Nephron progenitor cell (in vitro differentiated cells): Measurements from ENCODE around the gene GPSM1.

Experiments used
- DNase-seq: peaks from one replicate; pipeline ENCODE4 v3.0.0; 2021
- H3K27ac Mint-ChIP-seq: 2 replicates; pipeline ENCODE4 v1.8.0; 2021; ENCODE audit warnings: mild to moderate bottlenecking, moderate library complexity, mixed read lengths
- H3K27me3 Mint-ChIP-seq: 2 replicates; pipeline ENCODE4 v1.8.0; 2021; ENCODE audit warnings: mild to moderate bottlenecking, low read depth, mixed read lengths; ENCODE audit not compliant: poor library complexity
- H3K36me3 Mint-ChIP-seq: 2 replicates; pipeline ENCODE4 v1.8.0; 2021; ENCODE audit warnings: low read depth, mixed read lengths
- H3K4me1 Mint-ChIP-seq: 2 replicates; pipeline ENCODE4 v1.8.0; 2021; ENCODE audit warnings: mixed read lengths
- H3K4me3 Mint-ChIP-seq: 2 replicates; pipeline ENCODE4 v1.8.0; 2021; ENCODE audit warnings: mild to moderate bottlenecking, moderate library complexity, mixed read lengths
- H3K9me3 Mint-ChIP-seq: 2 replicates; pipeline ENCODE4 v1.8.0; 2021; ENCODE audit warnings: mild to moderate bottlenecking, moderate library complexity, mixed read lengths
- TF ChIP-seq, protein P1 (sequence below): fragments of 200-600 bp; sonication (generic); IDR thresholded peaks from 2 replicates; pipeline ENCODE4 v1.5.0; 2021; ENCODE audit warnings: antibody characterized with exemption

Gene GPSM1

DNA sequence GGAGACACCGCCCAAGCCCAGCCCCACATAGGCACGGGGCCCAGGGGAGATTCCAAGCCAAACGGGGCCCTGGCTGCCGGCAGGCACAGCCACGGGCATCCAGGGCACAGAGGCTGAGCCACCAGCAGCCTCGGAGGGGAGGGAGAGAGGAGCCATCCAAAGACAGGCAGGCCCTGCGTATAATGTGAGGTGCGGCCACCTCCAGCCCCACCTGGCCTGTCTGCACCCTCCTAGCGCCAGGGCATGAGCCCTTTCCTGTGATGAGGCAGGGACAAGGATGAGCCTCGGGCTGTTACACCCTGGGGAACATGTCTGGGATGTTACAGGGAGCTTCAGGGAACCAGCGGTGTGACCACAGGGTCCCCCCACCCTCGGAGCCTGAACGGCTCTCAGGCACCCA lies 22.4 kb upstream of the GPSM1 start:
- no peak overlapping the region for H3K4me3 Mint-ChIP-seq
- peaks cover 23% of the 10 kb centered on the region for H3K27me3 Mint-ChIP-seq
- H3K27ac Mint-ChIP-seq: no peak overlapping the region
- no peak for DNase-seq
- no peaks in the 10 kb centered on the region for H3K36me3 Mint-ChIP-seq
- no peaks in the 10 kb centered on the region for H3K9me3 Mint-ChIP-seq
- H3K4me1 Mint-ChIP-seq: no peaks in the 10 kb centered on the region
- TF ChIP-seq, protein P1, sequence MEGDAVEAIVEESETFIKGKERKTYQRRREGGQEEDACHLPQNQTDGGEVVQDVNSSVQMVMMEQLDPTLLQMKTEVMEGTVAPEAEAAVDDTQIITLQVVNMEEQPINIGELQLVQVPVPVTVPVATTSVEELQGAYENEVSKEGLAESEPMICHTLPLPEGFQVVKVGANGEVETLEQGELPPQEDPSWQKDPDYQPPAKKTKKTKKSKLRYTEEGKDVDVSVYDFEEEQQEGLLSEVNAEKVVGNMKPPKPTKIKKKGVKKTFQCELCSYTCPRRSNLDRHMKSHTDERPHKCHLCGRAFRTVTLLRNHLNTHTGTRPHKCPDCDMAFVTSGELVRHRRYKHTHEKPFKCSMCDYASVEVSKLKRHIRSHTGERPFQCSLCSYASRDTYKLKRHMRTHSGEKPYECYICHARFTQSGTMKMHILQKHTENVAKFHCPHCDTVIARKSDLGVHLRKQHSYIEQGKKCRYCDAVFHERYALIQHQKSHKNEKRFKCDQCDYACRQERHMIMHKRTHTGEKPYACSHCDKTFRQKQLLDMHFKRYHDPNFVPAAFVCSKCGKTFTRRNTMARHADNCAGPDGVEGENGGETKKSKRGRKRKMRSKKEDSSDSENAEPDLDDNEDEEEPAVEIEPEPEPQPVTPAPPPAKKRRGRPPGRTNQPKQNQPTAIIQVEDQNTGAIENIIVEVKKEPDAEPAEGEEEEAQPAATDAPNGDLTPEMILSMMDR: no peak

DNA sequence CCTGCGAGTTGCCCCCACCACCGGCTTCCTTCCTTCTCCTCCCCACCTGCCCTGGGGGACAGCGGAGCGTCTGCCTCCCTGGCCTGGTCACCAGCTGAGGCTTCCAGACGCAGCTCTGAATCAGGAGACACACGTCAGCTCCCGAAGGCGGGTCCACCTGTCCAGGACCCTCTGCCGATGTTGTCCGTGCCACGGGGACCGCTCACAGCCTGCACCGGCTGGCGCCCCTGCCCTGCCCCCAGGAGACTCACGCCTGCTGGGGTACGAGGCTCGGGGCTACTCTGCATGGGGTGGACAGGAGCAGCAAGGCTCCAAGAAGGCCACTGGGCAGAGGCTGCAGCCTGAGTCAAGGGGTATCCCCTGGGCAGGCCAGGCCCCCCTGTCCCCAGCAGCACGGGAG lies 21.5 kb upstream of the GPSM1 start:
- no peaks in the 10 kb centered on the region for H3K36me3 Mint-ChIP-seq
- H3K4me1 Mint-ChIP-seq: no peaks in the 10 kb centered on the region
- TF ChIP-seq, protein P1: no peak
- H3K4me3 Mint-ChIP-seq: no peak overlapping the region
- no peaks in the 10 kb centered on the region for H3K9me3 Mint-ChIP-seq
- DNase-seq: no peak
- peaks cover 16% of the 10 kb centered on the region for H3K27me3 Mint-ChIP-seq
- no peak overlapping the region for H3K27ac Mint-ChIP-seq

DNA sequence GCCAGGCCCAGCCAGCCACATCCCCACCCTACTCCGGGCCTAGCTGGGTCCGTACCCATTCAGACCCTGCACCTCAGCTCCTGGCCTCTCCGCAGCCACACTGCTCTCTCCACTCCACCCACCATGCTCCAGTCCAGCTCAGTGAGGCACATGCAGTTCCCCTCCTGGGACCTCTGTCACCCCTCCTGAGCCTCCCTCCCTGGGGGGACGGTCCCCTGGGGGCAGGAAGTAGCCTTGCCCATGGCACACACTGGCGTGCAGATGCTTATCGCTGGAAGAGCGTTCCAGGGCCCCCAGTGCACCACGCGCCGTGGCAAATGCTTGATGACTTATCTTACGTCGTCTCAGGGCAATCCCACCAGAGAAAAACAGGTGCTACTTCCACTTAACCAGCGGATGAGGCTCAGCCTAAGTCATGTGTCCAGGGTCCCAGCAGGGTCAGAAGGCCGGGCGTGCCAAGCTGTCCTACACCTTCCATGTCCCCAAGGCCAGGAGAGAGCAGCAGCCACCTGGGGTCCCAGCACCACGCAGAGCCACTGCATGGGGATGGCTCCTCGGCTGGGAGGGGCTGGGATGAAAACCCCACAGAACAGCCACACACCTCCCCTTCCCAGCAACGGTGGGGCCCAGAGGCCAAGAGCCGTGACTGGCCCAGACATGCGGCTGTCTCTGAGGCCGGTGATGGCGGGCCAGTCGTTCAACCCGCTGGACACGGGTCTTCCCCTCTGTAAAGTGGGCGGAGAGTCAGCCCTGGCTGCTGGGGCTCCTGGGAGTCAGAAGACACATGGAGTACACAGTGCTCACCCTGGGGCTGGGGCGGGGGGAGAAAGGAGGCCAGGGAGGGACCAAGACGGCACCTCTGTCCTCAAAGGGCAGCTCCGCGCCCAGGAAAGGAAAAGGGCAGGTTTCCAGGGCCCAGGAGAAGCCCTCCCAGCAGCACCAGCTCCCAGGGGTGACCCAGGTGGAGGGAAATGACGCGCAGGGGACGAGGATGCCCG lies 20.8 kb upstream of the GPSM1 start:
- DNase-seq: no peak
- Mint-ChIP-seq H3K4me3 (no peak overlapping the region), H3K27me3 (peaks cover 9% of the 10 kb centered on the region), H3K4me1 (no peaks in the 10 kb centered on the region), H3K36me3 (no peaks in the 10 kb centered on the region), H3K27ac (no peak overlapping the region), H3K9me3 (no peaks in the 10 kb centered on the region)
- TF ChIP-seq, protein P1: no peak

DNA sequence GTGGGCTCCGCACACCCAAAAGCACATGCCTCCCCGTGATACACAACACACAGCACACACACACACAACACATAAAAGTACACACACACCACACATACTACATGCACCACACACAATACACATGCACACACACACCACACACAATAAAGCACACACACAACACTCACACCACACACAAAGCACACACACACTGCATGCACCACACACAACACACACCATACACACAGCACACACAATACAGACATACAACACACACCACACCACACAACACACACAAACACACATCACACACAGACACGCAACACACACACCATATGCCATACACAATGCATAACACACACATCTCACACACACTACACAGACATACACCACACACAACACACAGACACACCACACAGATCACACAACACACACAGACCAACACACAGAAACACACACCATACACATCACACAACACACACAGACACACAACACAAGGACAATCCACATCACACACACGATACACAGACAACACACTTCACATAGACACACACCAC lies 20.1 kb upstream of the GPSM1 start:
- H3K9me3 Mint-ChIP-seq: no peaks in the 10 kb centered on the region
- DNase-seq: no peak
- H3K27me3 Mint-ChIP-seq: peaks cover 3% of the 10 kb centered on the region
- no peak overlapping the region for H3K27ac Mint-ChIP-seq
- H3K36me3 Mint-ChIP-seq: no peaks in the 10 kb centered on the region
- H3K4me1 Mint-ChIP-seq: no peaks in the 10 kb centered on the region
- TF ChIP-seq, protein P1: no peak
- no peak overlapping the region for H3K4me3 Mint-ChIP-seq

DNA sequence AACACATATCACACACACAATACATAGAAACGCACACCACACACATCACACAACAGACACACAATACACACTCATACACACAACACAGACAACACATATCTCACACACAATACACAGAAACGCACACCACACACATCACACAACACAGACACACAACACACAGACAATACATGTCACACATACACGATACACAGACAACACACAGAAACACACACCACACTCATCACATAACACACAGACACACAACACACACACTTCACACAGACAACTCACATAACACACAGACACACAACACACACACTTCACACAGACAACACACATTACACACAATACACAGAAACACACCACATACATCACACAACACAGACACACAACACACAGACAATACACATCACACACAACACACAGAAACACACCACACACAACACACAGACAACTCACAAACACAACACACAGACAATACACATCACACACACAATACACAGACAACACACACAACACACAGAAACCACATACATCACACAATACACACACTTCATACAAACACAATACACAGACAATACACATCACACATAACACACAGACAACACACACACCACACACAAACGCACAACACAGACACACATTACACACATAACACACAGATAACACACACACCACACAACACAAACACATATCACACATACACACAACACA lies 19.2 kb upstream of the GPSM1 start:
- no peak overlapping the region for H3K4me3 Mint-ChIP-seq
- TF ChIP-seq, protein P1: no peak
- no peaks in the 10 kb centered on the region for H3K27me3 Mint-ChIP-seq
- H3K4me1 Mint-ChIP-seq: no peaks in the 10 kb centered on the region
- no peaks in the 10 kb centered on the region for H3K9me3 Mint-ChIP-seq
- DNase-seq: no peak
- H3K27ac Mint-ChIP-seq: no peak overlapping the region
- H3K36me3 Mint-ChIP-seq: no peaks in the 10 kb centered on the region
